WTC11 (cell line): ENCODE measurements around the gene S100A2. TPM values are rescaled to one million over a fixed set of nuclear protein-coding genes. Genes with fewer than 3 reads are reported as not detected.
A peak's percentile ranks its signal among the peaks of the same experiment; 100 is the strongest.

Experiments used
- ATAC-seq: fragments of 200-7000 bp; cut with Tn5 transposase; 2 replicates; pipeline ENCODE4 v1.10.0; 2021; ENCODE audit warnings: mild to moderate bottlenecking, moderate library complexity
- CTCF ChIA-PET: fragments of 300-600 bp; sonication (Branson Sonifier 250); formaldehyde crosslinking; loops from one replicate; lab custom pipeline; 2021; ENCODE audit warnings: antibody characterized with exemption; lab: Charles Lee
- POLR2A ChIA-PET: fragments of 350-600 bp; sonication (Branson Sonifier 250); formaldehyde crosslinking; loops from one replicate; lab custom pipeline; 2021; ENCODE audit warnings: antibody characterized with exemption; lab: Charles Lee
- DNase-seq: peaks from one replicate; pipeline ENCODE4 v3.0.0; 2021; ENCODE audit warnings: low spot score
- H3K27ac Mint-ChIP-seq: 2 replicates; pipeline ENCODE4 v1.8.0; 2021; ENCODE audit warnings: mixed read lengths
- H3K27me3 Mint-ChIP-seq: 2 replicates; pipeline ENCODE4 v1.8.0; 2021; ENCODE audit warnings: low read depth, mild to moderate bottlenecking, moderate library complexity, mixed read lengths
- H3K36me3 Mint-ChIP-seq: 2 replicates; pipeline ENCODE4 v1.8.0; 2021; ENCODE audit warnings: mixed read lengths
- H3K4me1 Mint-ChIP-seq: 2 replicates; pipeline ENCODE4 v1.8.0; 2022; ENCODE audit warnings: mixed read lengths
- H3K4me3 Mint-ChIP-seq: 2 replicates; pipeline ENCODE4 v1.8.0; 2021; ENCODE audit warnings: mild to moderate bottlenecking, moderate library complexity, mixed read lengths
- H3K9me3 Mint-ChIP-seq: 2 replicates; pipeline ENCODE4 v1.8.0; 2021; ENCODE audit warnings: mixed read lengths
- ARID4B ChIP-seq: sonication (generic); formaldehyde crosslinking; IDR thresholded peaks from 2 replicates; pipeline ENCODE4 v1.8.0; 2023; ENCODE audit warnings: missing genetic modification reagents, mild to moderate bottlenecking, borderline replicate concordance
- ATF3 ChIP-seq: sonication (generic); formaldehyde crosslinking; conservative IDR thresholded peaks from 2 replicates; pipeline ENCODE4 v1.8.1; 2022; ENCODE audit warnings: mild to moderate bottlenecking, missing genetic modification reagents
- ATF6 ChIP-seq: sonication (generic); formaldehyde crosslinking; IDR thresholded peaks from 2 replicates; pipeline ENCODE4 v1.8.1; 2023; ENCODE audit warnings: mild to moderate bottlenecking, missing genetic modification reagents
- E2F4 ChIP-seq: sonication (generic); formaldehyde crosslinking; IDR thresholded peaks from 2 replicates; pipeline ENCODE4 v1.8.1; 2022; ENCODE audit warnings: low read depth, mild to moderate bottlenecking, moderate library complexity, missing genetic modification reagents, borderline replicate concordance
- FOXK1 ChIP-seq: sonication (generic); formaldehyde crosslinking; IDR thresholded peaks from 2 replicates; pipeline ENCODE4 v1.8.0; 2022; ENCODE audit warnings: mild to moderate bottlenecking, moderate library complexity, missing genetic modification reagents
- GABPB1 ChIP-seq: sonication (generic); formaldehyde crosslinking; IDR thresholded peaks from 2 replicates; pipeline ENCODE4 v1.8.1; 2023; ENCODE audit warnings: mild to moderate bottlenecking, missing genetic modification reagents
- GRHL2 ChIP-seq: fragments of 250-450 bp; sonication (Bioruptor Pico); IDR thresholded peaks from 2 replicates; pipeline ENCODE4 v1.8.0; 2022; ENCODE audit warnings: mild to moderate bottlenecking, moderate library complexity; ENCODE audit not compliant: insufficient replicate concordance, severe bottlenecking
- JAZF1 ChIP-seq: fragments of 250-450 bp; sonication (Bioruptor Pico); IDR thresholded peaks from 2 replicates; pipeline ENCODE4 v1.9.0; 2021; ENCODE audit warnings: moderate library complexity, mild to moderate bottlenecking, inconsistent platforms
- JUN ChIP-seq: sonication (generic); formaldehyde crosslinking; IDR thresholded peaks from 2 replicates; pipeline ENCODE4 v1.8.0; 2023; ENCODE audit warnings: mild to moderate bottlenecking, missing genetic modification reagents
- NR1H2 ChIP-seq: sonication (generic); formaldehyde crosslinking; IDR thresholded peaks from 2 replicates; pipeline ENCODE4 v1.9.0; 2021; ENCODE audit warnings: mild to moderate bottlenecking, moderate library complexity, missing genetic modification reagents
- PRDM15 ChIP-seq: sonication (generic); formaldehyde crosslinking; IDR thresholded peaks from 2 replicates; pipeline ENCODE4 v1.8.0; 2022; ENCODE audit warnings: missing genetic modification reagents
- SOX15 ChIP-seq: fragments of 250-450 bp; sonication (Bioruptor Pico); IDR thresholded peaks from 2 replicates; pipeline ENCODE4 v1.9.0; 2021; ENCODE audit warnings: mild to moderate bottlenecking
- SP1 ChIP-seq: sonication (generic); formaldehyde crosslinking; conservative IDR thresholded peaks from 2 replicates; pipeline ENCODE4 v1.8.1; 2022; ENCODE audit warnings: missing genetic modification reagents
- TP53 ChIP-seq: sonication (generic); formaldehyde crosslinking; IDR thresholded peaks from 2 replicates; pipeline ENCODE4 v1.8.1; 2023; ENCODE audit warnings: mild to moderate bottlenecking, missing genetic modification reagents
- ZNF138 ChIP-seq: sonication (generic); formaldehyde crosslinking; conservative IDR thresholded peaks from 2 replicates; pipeline ENCODE4 v1.8.1; 2022; ENCODE audit warnings: mild to moderate bottlenecking, moderate library complexity, missing genetic modification reagents
- ZNF232 ChIP-seq: sonication (generic); formaldehyde crosslinking; IDR thresholded peaks from 2 replicates; pipeline ENCODE4 v1.8.0; 2022; ENCODE audit warnings: mild to moderate bottlenecking, missing genetic modification reagents
- ZNF317 ChIP-seq: sonication (generic); formaldehyde crosslinking; IDR thresholded peaks from 2 replicates; pipeline ENCODE4 v1.8.1; 2023; ENCODE audit warnings: low read depth, mild to moderate bottlenecking, moderate library complexity, missing genetic modification reagents, borderline replicate concordance
- ZNF396 ChIP-seq: fragments of 250-450 bp; sonication (Bioruptor Pico); IDR thresholded peaks from 2 replicates; pipeline ENCODE4 v1.8.0; 2021; ENCODE audit warnings: mild to moderate bottlenecking, moderate library complexity, borderline replicate concordance
- total RNA-seq: library from RNA; stranded (reverse); gene quantifications from 3 replicates; pipeline ENCODE4 v1.2.3, GENCODE V29; 2021

S100A2 gene
- total RNA-seq, 1 experiment from 2014 or later = 0.74 TPM

- TF ChIP-seq ATF3 (CRISPR knock-in tag) = no peak
- 0 out of 2 replicates have a peak, but pooled peaks have one; percentile 46 for TF ChIP-seq ARID4B (CRISPR knock-in tag)
- peak; percentile 79; the same call in 1 of the 2 replicates for TF ChIP-seq JUN (CRISPR knock-in tag)
- TF ChIP-seq JAZF1 (CRISPR knock-in tag) = no peak
- no peak for TF ChIP-seq SOX15 (CRISPR knock-in tag)
- no peak for TF ChIP-seq GABPB1
- TF ChIP-seq E2F4 (CRISPR knock-in tag) = no peak
- no peak for TF ChIP-seq FOXK1
Observed at GRCh38 chr1:153566414-153567371, 1.0 kb upstream of the S100A2 start (continued).

- Mint-ChIP-seq H3K36me3 (no peaks in the 10 kb centered on the region), H3K4me3 (no peak overlapping the region), H3K4me1 (peaks cover 30% of the 10 kb centered on the region), H3K27ac (no peak overlapping the region), H3K27me3 (no peaks in the 10 kb centered on the region; the same call in 1 of the 2 replicates), H3K9me3 (no peaks in the 10 kb centered on the region)
- ChIA-PET POLR2A (interaction anchor here (1.0 kb wide), 1 partner anchor 17 kb away, joined by 3 read pairs; no protein-coding TSS in a partner anchor), CTCF (interaction anchor here (0.9 to 3.9 kb wide), 8 partner anchors 8 to 210 kb away, joined by 3 to 28 read pairs (median 5); partner anchors contain the start of genes S100A13 and S100A3)
- no peak for DNase-seq
- TF ChIP-seq NR1H2 (CRISPR knock-in tag) = no peak
- no peak for ATAC-seq
Observed at GRCh38 chr1:153563991-153564390, 1.7 kb downstream of the S100A2 start.

GRCh38 chr1:153563483-153563901, 2.2 kb downstream of the S100A2 start:
- ChIA-PET CTCF (interaction anchor here (0.9 to 3.9 kb wide), 8 partner anchors 9 to 210 kb away, joined by 3 to 28 read pairs (median 6); partner anchors contain the start of genes S100A13, S100A3 and S100A4), POLR2A (interaction anchor here (1.0 kb wide), 1 partner anchor 17 kb away, joined by 3 read pairs; no protein-coding TSS in a partner anchor)
- Mint-ChIP-seq H3K27me3 (no peaks in the 10 kb centered on the region; the same call in 1 of the 2 replicates), H3K4me3 (no peak overlapping the region), H3K9me3 (no peaks in the 10 kb centered on the region), H3K4me1 (peaks cover 26% of the 10 kb centered on the region), H3K36me3 (no peaks in the 10 kb centered on the region), H3K27ac (no peak overlapping the region)
- DNase-seq = no peak
- no peak for ATAC-seq
- TF ChIP-seq ATF6 (CRISPR knock-in tag) (no peak), TP53 (CRISPR knock-in tag) (no peak), ZNF138 (CRISPR knock-in tag) (no peak), ZNF396 (CRISPR knock-in tag) (no peak), ZNF232 (CRISPR knock-in tag) (no peak), SP1 (CRISPR knock-in tag) (no peak), NR1H2 (CRISPR knock-in tag) (no peak), GRHL2 (no peak), PRDM15 (CRISPR knock-in tag) (no peak), ZNF317 (CRISPR knock-in tag) (no peak)
